SKM-1 (cell line): ENCODE results near the gene TMEM106C.

Experiments
- DNase-seq: peaks from one replicate; lab custom pipeline; 2025; ENCODE audit not compliant: unreplicated experiment; lab: John Stamatoyannopoulos, UW

Gene TMEM106C

GRCh38 chr12:47992776-47993175 is 29.4 kb downstream of the TMEM106C start:
- DNase-seq, result no peak

- no peak for DNase-seq
These were observed 30.1 kb downstream of the TMEM106C start for GRCh38 chr12:47993491-47993890.

DNA sequence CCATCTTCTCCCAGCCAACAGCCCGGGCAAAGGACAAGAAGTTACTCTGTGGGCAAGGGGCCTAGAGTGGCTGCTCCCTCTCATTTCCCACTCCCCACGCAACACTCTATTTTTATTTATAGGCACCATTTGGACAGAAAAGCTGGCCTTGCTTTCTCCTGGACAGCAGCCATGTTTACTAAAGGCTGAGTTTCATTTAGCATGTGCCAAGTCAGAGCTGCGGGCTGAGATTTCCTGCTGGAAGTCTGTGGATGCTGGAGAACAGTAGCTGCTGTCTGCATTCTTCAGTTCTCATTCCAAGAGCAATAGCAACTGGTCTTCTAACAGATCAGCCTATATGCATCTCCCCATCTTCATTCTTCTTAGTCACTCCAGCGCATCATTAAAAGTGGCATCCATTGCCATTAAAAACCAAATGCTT is 32.6 kb downstream of the TMEM106C start:
- DNase-seq, result no peak

DNA sequence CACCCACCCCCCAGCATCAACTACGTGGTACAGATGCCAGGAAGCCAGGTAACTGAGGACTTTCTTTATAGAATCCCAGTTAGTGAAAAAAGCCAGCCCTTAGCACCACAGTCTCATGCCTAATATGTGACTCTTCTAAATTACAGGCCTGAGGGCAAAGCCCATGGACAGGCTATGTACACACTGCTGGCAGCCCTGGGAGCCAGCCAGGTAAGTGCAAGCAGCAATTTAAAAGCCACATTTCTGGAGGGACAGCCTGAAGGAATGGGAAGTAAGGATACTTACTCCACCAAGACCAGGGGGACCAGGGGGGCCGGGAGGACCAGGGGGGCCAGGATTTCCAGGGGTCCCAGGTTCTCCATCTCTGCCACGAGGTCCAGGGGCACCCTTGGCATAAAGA is 33.9 kb downstream of the TMEM106C start:
- no peak for DNase-seq

- DNase-seq, result no peak
These were observed 36.4 kb downstream of the TMEM106C start for GRCh38 chr12:47999816-48000215.

- DNase-seq, result no peak
These were observed 37.6 kb downstream of the TMEM106C start for GRCh38 chr12:48000878-48001504.

DNA sequence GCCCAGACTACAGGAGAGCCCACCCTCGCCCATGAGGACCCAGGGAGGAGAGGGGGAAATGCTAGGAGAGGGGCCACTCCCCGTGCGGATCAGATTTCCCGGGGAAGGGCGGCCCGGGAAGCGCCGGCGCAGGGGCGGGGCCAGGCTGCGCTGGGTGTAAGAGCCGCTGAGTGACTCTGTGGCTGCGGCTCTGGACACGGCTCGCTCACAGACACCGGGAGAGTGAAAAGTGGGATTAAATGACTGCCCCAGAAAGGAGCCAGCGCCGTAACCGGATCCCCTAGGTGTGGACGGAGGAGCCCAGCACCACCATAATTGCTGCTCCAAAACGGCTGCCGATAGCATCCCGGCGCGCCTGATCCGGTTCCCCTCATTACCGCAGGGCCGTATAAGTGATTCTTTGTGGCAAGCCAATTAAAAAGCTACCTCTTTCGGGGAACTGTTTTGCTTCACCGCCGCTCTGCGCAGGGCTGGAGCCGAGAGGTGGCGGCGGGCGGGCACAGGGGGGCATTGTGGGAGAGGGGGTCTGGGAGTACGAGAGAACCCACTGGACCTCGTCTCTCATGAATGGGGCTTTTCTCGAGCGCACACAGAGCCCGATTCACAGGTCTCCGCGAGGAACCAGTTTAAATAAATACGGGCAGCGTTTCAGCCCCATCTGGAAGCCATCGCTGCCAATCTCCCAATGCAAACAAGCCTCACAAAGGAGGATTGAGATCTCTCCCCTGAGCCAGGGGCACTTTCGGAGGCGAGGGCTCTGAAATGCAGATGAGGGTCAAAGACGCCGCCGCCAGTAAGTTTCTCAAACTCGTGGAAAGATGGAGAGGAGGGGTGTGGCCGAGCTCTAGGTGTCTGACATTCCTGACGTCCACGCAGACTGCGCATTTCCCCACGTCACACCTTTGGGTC is 38.4 kb downstream of the TMEM106C start:
- no peak for DNase-seq

DNA sequence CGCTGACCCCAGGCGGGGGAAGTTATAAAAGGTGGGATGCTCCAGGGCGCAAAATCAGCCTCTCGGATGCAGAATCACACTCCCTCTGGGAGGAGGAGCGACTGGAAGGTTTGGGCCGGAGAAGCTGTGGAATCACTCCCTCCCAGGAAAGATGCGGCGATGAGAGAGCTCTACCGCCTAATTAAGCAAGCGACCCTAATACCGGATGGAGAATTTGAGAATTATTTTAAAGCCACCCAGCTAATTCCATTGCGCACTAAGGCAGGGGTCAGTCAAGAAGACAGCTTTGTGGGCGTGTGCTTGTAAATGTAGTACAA is 39.0 kb downstream of the TMEM106C start:
- no peak for DNase-seq

DNA sequence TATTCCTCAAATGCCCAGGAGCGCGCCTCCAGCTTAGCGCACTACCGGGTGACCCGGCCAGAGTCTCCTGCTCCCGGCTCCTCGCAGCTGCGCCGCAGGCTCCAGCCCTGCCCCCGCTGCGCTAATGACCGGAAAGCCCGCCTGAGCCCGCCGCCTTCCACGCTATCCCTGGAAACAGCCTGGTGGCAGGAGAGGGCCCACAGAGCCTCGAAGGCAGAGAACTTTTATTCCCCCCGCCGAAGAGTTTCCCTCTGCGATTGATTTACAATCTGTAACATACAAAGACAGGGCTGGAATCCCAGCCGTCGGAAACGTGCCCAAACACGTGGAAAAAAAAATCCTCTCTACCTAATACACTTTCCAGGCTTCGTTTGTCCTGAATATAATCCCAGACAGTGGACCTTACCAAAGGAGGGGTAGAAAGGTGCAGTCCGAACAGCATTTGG is 39.4 kb downstream of the TMEM106C start:
- no peak for DNase-seq

- no peak for DNase-seq
These were observed 40.0 kb downstream of the TMEM106C start for GRCh38 chr12:48003226-48004052.

DNA sequence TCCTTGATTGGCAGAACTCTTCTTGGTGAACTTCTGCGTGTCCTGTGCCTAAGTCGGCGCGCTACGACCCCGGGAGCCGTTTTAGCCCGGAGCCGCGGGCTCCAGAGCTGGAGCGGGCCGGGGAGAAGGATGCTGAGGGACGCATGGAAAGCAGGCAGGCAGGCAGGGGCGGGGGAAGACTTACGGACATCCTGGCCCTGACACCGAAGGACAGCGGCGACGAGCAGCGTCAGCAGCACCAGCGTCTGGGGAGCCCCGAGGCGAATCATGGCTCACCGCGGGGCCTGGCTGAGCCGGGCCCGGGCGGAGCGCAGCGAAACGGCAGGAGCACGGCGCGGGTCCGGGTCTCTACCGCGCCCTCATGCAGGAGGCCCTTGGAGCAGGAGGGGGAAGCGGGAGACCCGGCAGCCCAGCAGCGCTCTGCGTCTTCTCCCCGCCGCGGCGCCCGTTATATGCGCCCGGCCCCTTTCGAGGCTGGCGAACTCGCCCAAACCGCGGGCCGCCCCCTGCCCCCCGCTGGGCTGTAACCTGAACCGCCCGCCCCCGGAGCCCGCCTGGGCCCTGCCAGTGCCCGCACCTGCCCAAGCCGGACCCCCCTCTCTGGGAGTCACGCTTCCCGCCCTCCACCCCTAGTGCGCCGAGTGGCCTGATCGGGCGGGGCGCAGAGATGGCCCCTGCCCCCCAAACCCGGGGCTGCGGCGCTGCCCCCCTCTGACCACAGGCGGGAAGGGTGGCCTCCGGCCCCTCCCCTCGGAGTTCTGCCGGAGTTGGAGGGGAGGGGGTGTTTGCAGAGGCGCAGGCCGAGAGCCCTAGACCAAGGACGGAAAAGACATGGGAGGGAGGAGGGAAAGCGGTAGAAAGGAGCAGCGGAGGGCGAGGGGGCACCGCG is 40.9 kb downstream of the TMEM106C start, which contains the start of gene COL2A1:
TSS of gene COL2A1 (minus strand) at position 424 of the 889 bp plus-strand sequence. CDS start at position 269, 155 bp downstream.
- no peak for DNase-seq

DNA sequence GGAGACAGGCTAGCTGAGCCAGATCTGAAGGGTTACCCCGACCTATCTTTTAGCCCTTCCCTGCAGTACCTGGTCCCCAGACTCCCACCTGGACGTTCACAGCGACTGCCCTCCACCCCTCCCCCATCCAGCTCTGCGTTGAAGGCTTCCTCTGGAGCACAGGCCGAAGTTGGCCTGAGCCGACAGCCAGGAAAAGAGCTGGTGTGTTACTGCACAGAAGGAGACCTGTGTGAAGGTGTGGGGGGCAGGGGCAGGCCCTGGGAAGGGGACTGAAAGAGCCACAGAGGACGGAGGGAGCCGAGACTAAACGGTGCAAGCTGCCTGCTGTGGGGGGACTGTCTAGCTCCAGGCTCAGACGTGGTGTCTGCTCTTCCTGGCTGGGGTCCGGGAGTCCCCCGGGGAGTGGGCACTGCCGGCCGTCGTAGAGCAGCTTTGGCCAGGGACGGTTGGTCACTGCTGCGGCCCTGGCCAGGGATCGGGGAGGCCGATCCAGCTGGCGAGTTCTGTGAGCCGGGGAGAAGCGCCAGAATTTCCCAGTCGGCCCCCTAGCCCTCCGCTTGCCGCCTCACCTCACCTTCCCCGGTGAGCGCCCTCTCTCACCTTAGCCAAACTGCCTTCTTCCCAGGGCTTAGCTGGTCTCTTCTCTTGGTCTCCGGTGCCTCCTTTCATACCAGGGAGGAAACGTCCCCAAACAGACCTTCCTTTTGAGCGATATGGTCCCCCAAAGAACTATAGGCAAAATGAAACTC is 41.8 kb downstream of the TMEM106C start:
- no peak for DNase-seq

- no peak for DNase-seq
These were observed 42.3 kb downstream of the TMEM106C start for GRCh38 chr12:48005750-48006021.

GRCh38 chr12:48007206-48007605 is 43.8 kb downstream of the TMEM106C start:
- no peak for DNase-seq

- no peak for DNase-seq
These were observed 45.0 kb downstream of the TMEM106C start for GRCh38 chr12:48008349-48008748.

DNA sequence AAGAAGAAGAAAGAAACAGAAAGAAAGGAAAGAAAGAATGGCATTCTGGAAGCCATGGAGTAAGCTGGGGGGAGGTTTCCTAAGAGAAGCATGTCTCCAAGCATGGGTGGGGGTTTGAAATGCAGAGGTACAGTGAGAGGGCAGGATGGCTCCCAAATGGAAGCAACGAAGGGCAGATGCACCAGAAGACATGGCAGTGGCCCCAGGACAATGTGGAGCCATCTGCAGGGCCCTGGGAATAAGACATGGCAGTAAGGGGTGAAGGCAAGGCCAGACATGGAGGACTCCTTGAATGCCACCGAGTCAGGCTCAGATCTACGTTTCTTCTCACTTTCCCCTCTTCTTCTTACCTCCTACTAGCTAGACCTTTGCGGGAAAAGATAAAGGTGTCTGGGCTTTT is 45.6 kb downstream of the TMEM106C start:
- DNase-seq, result no peak

DNA sequence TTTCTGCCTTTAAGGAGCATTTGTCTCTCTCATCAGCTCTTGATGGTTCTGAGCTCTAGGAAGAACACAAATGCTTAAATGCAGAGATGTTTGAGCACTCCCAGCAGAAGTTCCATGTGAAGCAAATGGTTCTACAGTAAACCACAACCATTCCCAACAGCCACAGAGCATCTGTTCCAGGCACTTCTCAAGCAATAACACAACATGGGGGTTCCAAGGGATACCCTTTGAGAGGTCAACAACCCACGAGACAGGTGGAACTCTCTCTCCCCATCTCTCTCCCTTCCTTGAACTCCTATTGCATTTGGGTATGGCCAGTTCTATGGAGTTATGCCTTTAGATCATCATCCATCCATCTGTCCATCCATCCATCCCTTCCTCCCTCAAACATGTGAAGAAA is 46.1 kb downstream of the TMEM106C start:
- DNase-seq, result no peak

GRCh38 chr12:48010366-48010970 is 47.1 kb downstream of the TMEM106C start:
- no peak for DNase-seq

GRCh38 chr12:48012070-48012469 is 48.7 kb downstream of the TMEM106C start:
- DNase-seq, result no peak

DNA sequence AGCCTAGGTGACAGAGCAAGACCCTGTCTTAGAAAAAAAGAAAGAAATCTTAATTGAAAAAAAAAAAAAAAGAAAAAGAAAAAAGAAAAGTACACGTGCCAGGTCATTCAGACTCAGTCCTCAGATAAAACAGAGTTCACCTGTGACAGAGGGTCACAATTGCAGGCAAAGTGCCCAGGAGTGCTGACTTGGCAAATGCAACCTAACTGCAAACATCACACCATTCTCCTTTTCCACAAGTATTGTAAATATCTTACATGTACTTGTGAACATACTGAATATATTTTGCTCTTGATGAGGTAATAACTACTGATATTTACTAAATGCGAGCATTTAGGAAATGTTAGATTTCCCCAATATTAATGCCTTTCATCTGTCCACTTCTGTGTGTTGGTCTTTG is 49.9 kb downstream of the TMEM106C start:
- DNase-seq, result no peak
